Right lung (tissue), 5 donors: Measurements from ENCODE around the gene GRIN3B. TPM values are rescaled to one million over a fixed set of nuclear protein-coding genes. Genes with fewer than 3 reads are reported as not detected.

Experiments
- polyA plus RNA-seq, 5 donors: library from polyadenylated mRNA; unstranded; fragments of 120-200 nt; gene quantifications; one replicate each; pipeline versions ENCODE4 v1.2.1 to v1.2.3, GENCODE V29; 2013; ENCODE audit warnings: inconsistent platforms in 1 of 5, low replicate concordance in 1 of 5; ENCODE audit not compliant: insufficient read length in 5 of 5, insufficient read depth in 1 of 5

The GRIN3B gene
- polyA plus RNA-seq, 5 donors, result 0.31 to 1.6 (median 0.69) TPM

Other genes with a start within 250 kb of the GRIN3B start
- 10 to 100 TPM in 2 of 5 donors, 1 to 10 TPM in 3; 5.7 to 17.2 (median 9.4) TPM for gene MISP, start 249.3 kb upstream of the GRIN3B start, polyA plus RNA-seq
- 100 to 1,000 TPM; 294 to 375 (median 310) TPM for gene PTBP1, start 203.0 kb upstream of the GRIN3B start, polyA plus RNA-seq
- gene PLPPR3, start 178.5 kb upstream of the GRIN3B start, polyA plus RNA-seq, result 10 to 100 TPM in 1 of 5 donors, 1 to 10 TPM in 4; 3.0 to 13.7 (median 7.1) TPM
- 1 to 10 TPM; 1.4 to 4.4 (median 1.9) TPM for gene AZU1, start 172.6 kb upstream of the GRIN3B start, polyA plus RNA-seq
- gene PRTN3, start 159.4 kb upstream of the GRIN3B start, polyA plus RNA-seq, result 1 to 10 TPM; 1.4 to 3.4 (median 2.2) TPM
- gene ELANE, start 148.1 kb upstream of the GRIN3B start, polyA plus RNA-seq, result 1 to 10 TPM in 2 of 5 donors, under 1 TPM in 3; 0.20 to 1.7 (median 0.75) TPM
- 10 to 100 TPM in 1 of 5 donors, 1 to 10 TPM in 4; 4.7 to 31.4 (median 6.3) TPM for gene CFD, start 140.8 kb upstream of the GRIN3B start, polyA plus RNA-seq
- gene MED16, start 107.2 kb upstream of the GRIN3B start, polyA plus RNA-seq, result 10 to 100 TPM; 36.7 to 76.2 (median 51.0) TPM
- gene RNU6-9, start 106.9 kb upstream of the GRIN3B start, polyA plus RNA-seq, result not detected
- 10 to 100 TPM; 27.5 to 61.8 (median 37.1) TPM for gene R3HDM4, start 87.2 kb upstream of the GRIN3B start, polyA plus RNA-seq
- under 1 TPM in 1 of 5 donors, not detected in 4; 0.15 TPM for gene KISS1R, start 83.1 kb upstream of the GRIN3B start, polyA plus RNA-seq
- gene ARID3A, start 74.4 kb upstream of the GRIN3B start, polyA plus RNA-seq, result 10 to 100 TPM; 17.0 to 28.0 (median 20.3) TPM
- gene WDR18, start 16.1 kb upstream of the GRIN3B start, polyA plus RNA-seq, result 10 to 100 TPM; 22.3 to 47.6 (median 30.8) TPM
- 100 to 1,000 TPM in 2 of 5 donors, 10 to 100 TPM in 3; 70.9 to 132 (median 98.4) TPM for gene TMEM259, start 20.7 kb downstream of the GRIN3B start, polyA plus RNA-seq
- gene RNU6-2, start 21.1 kb downstream of the GRIN3B start, polyA plus RNA-seq, result not detected
- gene CNN2, start 26.2 kb downstream of the GRIN3B start, polyA plus RNA-seq, result 100 to 1,000 TPM; 128 to 196 (median 157) TPM
- gene ABCA7, start 39.7 kb downstream of the GRIN3B start, polyA plus RNA-seq, result 1 to 10 TPM; 2.8 to 6.1 (median 4.7) TPM
- 10 to 100 TPM in 3 of 5 donors, 1 to 10 TPM in 2; 7.8 to 15.8 (median 10.2) TPM for gene ARHGAP45, start 66.7 kb downstream of the GRIN3B start, polyA plus RNA-seq
- 100 to 1,000 TPM; 107 to 191 (median 115) TPM for gene POLR2E, start 95.0 kb downstream of the GRIN3B start, polyA plus RNA-seq
- 100 to 1,000 TPM; 141 to 288 (median 176) TPM for gene GPX4, start 103.6 kb downstream of the GRIN3B start, polyA plus RNA-seq
- gene SBNO2, start 173.8 kb downstream of the GRIN3B start, polyA plus RNA-seq, result 10 to 100 TPM; 16.7 to 26.3 (median 17.9) TPM
- gene STK11, start 205.4 kb downstream of the GRIN3B start, polyA plus RNA-seq, result 10 to 100 TPM; 40.7 to 59.5 (median 46.3) TPM
- gene CBARP, start 237.6 kb downstream of the GRIN3B start, polyA plus RNA-seq, result 1 to 10 TPM in 4 of 5 donors, under 1 TPM in 1; 0.97 to 2.5 (median 1.5) TPM
- gene ATP5F1D, start 241.3 kb downstream of the GRIN3B start, polyA plus RNA-seq, result 100 to 1,000 TPM in 1 of 5 donors, 10 to 100 TPM in 4; 47.3 to 131 (median 76.0) TPM
- 10 to 100 TPM; 29.5 to 67.9 (median 40.8) TPM for gene MIDN, start 248.2 kb downstream of the GRIN3B start, polyA plus RNA-seq